ENCODE measurements around the gene TEX2.

GRCh38 chr17:64107500-64108236 lies 155.4 kb downstream of the TEX2 start:
- TF ChIP-seq, protein P1, sequence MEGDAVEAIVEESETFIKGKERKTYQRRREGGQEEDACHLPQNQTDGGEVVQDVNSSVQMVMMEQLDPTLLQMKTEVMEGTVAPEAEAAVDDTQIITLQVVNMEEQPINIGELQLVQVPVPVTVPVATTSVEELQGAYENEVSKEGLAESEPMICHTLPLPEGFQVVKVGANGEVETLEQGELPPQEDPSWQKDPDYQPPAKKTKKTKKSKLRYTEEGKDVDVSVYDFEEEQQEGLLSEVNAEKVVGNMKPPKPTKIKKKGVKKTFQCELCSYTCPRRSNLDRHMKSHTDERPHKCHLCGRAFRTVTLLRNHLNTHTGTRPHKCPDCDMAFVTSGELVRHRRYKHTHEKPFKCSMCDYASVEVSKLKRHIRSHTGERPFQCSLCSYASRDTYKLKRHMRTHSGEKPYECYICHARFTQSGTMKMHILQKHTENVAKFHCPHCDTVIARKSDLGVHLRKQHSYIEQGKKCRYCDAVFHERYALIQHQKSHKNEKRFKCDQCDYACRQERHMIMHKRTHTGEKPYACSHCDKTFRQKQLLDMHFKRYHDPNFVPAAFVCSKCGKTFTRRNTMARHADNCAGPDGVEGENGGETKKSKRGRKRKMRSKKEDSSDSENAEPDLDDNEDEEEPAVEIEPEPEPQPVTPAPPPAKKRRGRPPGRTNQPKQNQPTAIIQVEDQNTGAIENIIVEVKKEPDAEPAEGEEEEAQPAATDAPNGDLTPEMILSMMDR (IDR thresholded peaks at IDR 0.05; ENCODE audit: low read length) = no peak
- TF ChIP-seq EZH2 (IDR thresholded peaks at IDR 0.05; ENCODE audit: borderline replicate concordance, low read length) = no peak

Measured in OCI-LY1 (cell line).